ENCODE results near the gene FBXW4.

The FBXW4 gene

GRCh38 chr10:101565370-101565900 is 129.5 kb downstream of the FBXW4 start:
- TF ChIP-seq CTCF (IDR thresholded peaks at IDR 0.05), result no peak
- H3K27me3 ChIP-seq, result peaks cover 11 to 100% of the 10 kb centered on the region in 2 donors
- no peaks in the 10 kb centered on the region for H3K9me3 ChIP-seq
- no peaks in the 10 kb centered on the region for H3K36me3 ChIP-seq
- intact Hi-C loops (cut with DNase I; ENCODE audit: low total_unique reads), result loop anchor here (10.0 kb wide), 1 partner anchor 291 kb away; no protein-coding TSS in a partner anchor
- DNase-seq, result peak in 1 of 2 donors; percentile 39
- peaks cover 0 to 22% (median 18%) of the 10 kb centered on the region in 4 donors for H3K4me1 ChIP-seq
- H3K4me3 ChIP-seq, result no peak overlapping the region
- no peak overlapping the region for H3K27ac ChIP-seq

- H3K27me3 ChIP-seq, result peaks cover 8 to 100% of the 10 kb centered on the region in 2 donors
These were observed 130.4 kb downstream of the FBXW4 start for GRCh38 chr10:101564490-101564991.

GRCh38 chr10:101563497-101564040 is 131.4 kb downstream of the FBXW4 start:
- DNase-seq, result peak in 1 of 2 donors; percentile 33
- Histone ChIP-seq H3K27ac (no peak overlapping the region), H3K4me1 (peaks cover 0 to 13% (median 8%) of the 10 kb centered on the region in 4 donors), H3K4me3 (no peak overlapping the region), H3K27me3 (peaks cover 3 to 90% of the 10 kb centered on the region in 2 donors), H3K36me3 (no peaks in the 10 kb centered on the region), H3K9me3 (no peaks in the 10 kb centered on the region)
- intact Hi-C loops (cut with DNase I; ENCODE audit: low total_unique reads), result loop anchor here (10.0 kb wide), 1 partner anchor 289 kb away; no protein-coding TSS in a partner anchor
- TF ChIP-seq CTCF (IDR thresholded peaks at IDR 0.05), result no peak

More at GRCh38 chr10:101564490-101564991, 130.4 kb downstream of the FBXW4 start:
- peak in 1 of 2 donors; percentile 41 for DNase-seq
- Histone ChIP-seq H3K36me3 (no peaks in the 10 kb centered on the region), H3K9me3 (no peaks in the 10 kb centered on the region), H3K4me3 (no peak overlapping the region), H3K27ac (no peak overlapping the region), H3K4me1 (peaks cover 0 to 13% (median 9%) of the 10 kb centered on the region in 4 donors)
- intact Hi-C loops (cut with DNase I; ENCODE audit: low total_unique reads), result loop anchor here (10.0 kb wide), 1 partner anchor 290 kb away; no protein-coding TSS in a partner anchor
- TF ChIP-seq CTCF (IDR thresholded peaks at IDR 0.05), result no peak

- Histone ChIP-seq H3K27ac (no peak overlapping the region), H3K27me3 (peaks cover 3 to 84% of the 10 kb centered on the region in 2 donors), H3K9me3 (no peaks in the 10 kb centered on the region), H3K36me3 (no peaks in the 10 kb centered on the region), H3K4me1 (peaks cover 0 to 13% (median 8%) of the 10 kb centered on the region in 4 donors), H3K4me3 (no peak overlapping the region)
- TF ChIP-seq CTCF (IDR thresholded peaks at IDR 0.05), result no peak
- no peak for DNase-seq
- intact Hi-C loops (cut with DNase I; ENCODE audit: low total_unique reads), result loop anchor here (10.0 kb wide), 1 partner anchor 288 kb away; no protein-coding TSS in a partner anchor
These were observed 132.0 kb downstream of the FBXW4 start for GRCh38 chr10:101563007-101563406.

- peaks cover 0 to 13% (median 8%) of the 10 kb centered on the region in 4 donors for H3K4me1 ChIP-seq
- no peak overlapping the region for H3K27ac ChIP-seq
- no peaks in the 10 kb centered on the region for H3K36me3 ChIP-seq
- intact Hi-C loops (cut with DNase I; ENCODE audit: low total_unique reads), result loop anchor here (10.0 kb wide), 1 partner anchor 287 kb away; no protein-coding TSS in a partner anchor
- no peak for TF ChIP-seq CTCF (IDR thresholded peaks at IDR 0.05)
- no peak overlapping the region for H3K4me3 ChIP-seq
- H3K27me3 ChIP-seq, result peaks cover 3 to 77% of the 10 kb centered on the region in 2 donors
- peak in 1 of 2 donors; percentile 13 for DNase-seq
- no peaks in the 10 kb centered on the region for H3K9me3 ChIP-seq
These were observed 132.7 kb downstream of the FBXW4 start for GRCh38 chr10:101562231-101562630.

All from tibial artery (tissue), 4 donors.